KMS-11 (cell line): Measurements from ENCODE around the gene TBC1D20.

Source experiments
- H2AFZ ChIP-seq: fragments of 200-600 bp; sonication (generic); 2 replicates; pipeline ENCODE4 v1.6.1; 2016; ENCODE audit warnings: antibody characterized with exemption, mixed run types, low read depth
- H3K27ac ChIP-seq: fragments of 200-600 bp; sonication (generic); 2 replicates; pipeline ENCODE4 v1.6.1; 2016; ENCODE audit warnings: mild to moderate bottlenecking, mixed run types
- H3K27me3 ChIP-seq: fragments of 200-600 bp; sonication (generic); 2 replicates; pipeline ENCODE4 v1.6.1; 2017; ENCODE audit warnings: mild to moderate bottlenecking, low read depth, mixed run types, moderate library complexity; ENCODE audit not compliant: insufficient read depth
- H3K36me3 ChIP-seq: fragments of 200-600 bp; sonication (generic); 2 replicates; pipeline ENCODE4 v1.6.1; 2017; ENCODE audit warnings: mild to moderate bottlenecking, mixed run types; ENCODE audit not compliant: insufficient read depth
- H3K4me1 ChIP-seq: fragments of 200-600 bp; sonication (generic); 2 replicates; pipeline ENCODE4 v1.6.1; 2016; ENCODE audit warnings: mild to moderate bottlenecking, low read depth, mixed run types; ENCODE audit not compliant: poor library complexity, severe bottlenecking
- H3K4me2 ChIP-seq: fragments of 200-600 bp; sonication (generic); 2 replicates; pipeline ENCODE4 v1.7.0; 2016; ENCODE audit warnings: mild to moderate bottlenecking, mixed run types
- H3K4me3 ChIP-seq: fragments of 200-600 bp; sonication (generic); IDR thresholded peaks from 2 replicates; pipeline ENCODE4 v1.6.1; 2017; ENCODE audit warnings: low read depth, low read length, mixed read lengths; ENCODE audit not compliant: insufficient read depth
- H3K79me2 ChIP-seq: fragments of 200-600 bp; sonication (generic); 2 replicates; pipeline ENCODE4 v1.6.1; 2016; ENCODE audit warnings: low read depth, mixed run types; ENCODE audit not compliant: insufficient read depth
- H3K9ac ChIP-seq: fragments of 200-600 bp; sonication (generic); 2 replicates; pipeline ENCODE4 v1.6.1; 2016; ENCODE audit warnings: mild to moderate bottlenecking, mixed run types
- H4K20me1 ChIP-seq: fragments of 200-600 bp; sonication (generic); 2 replicates; pipeline ENCODE4 v1.6.1; 2016; ENCODE audit warnings: mild to moderate bottlenecking, mixed run types; ENCODE audit not compliant: insufficient read depth
- CTCF ChIP-seq: fragments of 200-600 bp; sonication (generic); conservative IDR thresholded peaks from 2 replicates; pipeline ENCODE4 v1.6.1; 2017; ENCODE audit warnings: low read depth, mild to moderate bottlenecking, antibody characterized with exemption, low read length, moderate library complexity, mixed read lengths

The TBC1D20 gene

GRCh38 chr20:400128-400453, 62.2 kb downstream of the TBC1D20 start:
- Histone ChIP-seq H3K27ac (no peak overlapping the region), H3K4me3 (no peak overlapping the region), H3K4me2 (no peak overlapping the region), H3K4me1 (peaks cover 31% of the 10 kb centered on the region), H2AFZ (0 out of 2 replicates have a peak overlapping the region, but pooled peaks have one; percentile 1), H3K36me3 (peaks cover 6% of the 10 kb centered on the region; the same call in 1 of the 2 replicates), H4K20me1 (no peaks in the 10 kb centered on the region), H3K27me3 (no peaks in the 10 kb centered on the region), H3K79me2 (no peaks in the 10 kb centered on the region), H3K9ac (no peak overlapping the region)
- no peak for TF ChIP-seq CTCF

- Histone ChIP-seq H3K4me2 (no peak overlapping the region), H3K27ac (no peak overlapping the region), H3K36me3 (peaks cover 6% of the 10 kb centered on the region; the same call in 1 of the 2 replicates), H2AFZ (no peak overlapping the region), H3K79me2 (no peaks in the 10 kb centered on the region), H4K20me1 (no peaks in the 10 kb centered on the region), H3K4me1 (peaks cover 31% of the 10 kb centered on the region), H3K9ac (no peak overlapping the region), H3K27me3 (no peaks in the 10 kb centered on the region), H3K4me3 (no peak overlapping the region)
- TF ChIP-seq CTCF: no peak
Observed at GRCh38 chr20:399182-399707, 63.1 kb downstream of the TBC1D20 start.

- Histone ChIP-seq H3K36me3 (peaks cover 6% of the 10 kb centered on the region; the same call in 1 of the 2 replicates), H3K27ac (no peak overlapping the region), H3K27me3 (no peaks in the 10 kb centered on the region), H4K20me1 (no peaks in the 10 kb centered on the region), H3K9ac (no peak overlapping the region), H3K79me2 (no peaks in the 10 kb centered on the region), H3K4me3 (no peak overlapping the region), H2AFZ (no peak overlapping the region), H3K4me1 (peaks cover 28% of the 10 kb centered on the region), H3K4me2 (no peak overlapping the region)
- no peak for TF ChIP-seq CTCF
Observed at GRCh38 chr20:397432-398237, 64.7 kb downstream of the TBC1D20 start.

- Histone ChIP-seq H4K20me1 (no peaks in the 10 kb centered on the region), H3K4me2 (no peak overlapping the region), H3K4me1 (peaks cover 20% of the 10 kb centered on the region), H3K79me2 (no peaks in the 10 kb centered on the region), H2AFZ (no peak overlapping the region), H3K27me3 (no peaks in the 10 kb centered on the region), H3K36me3 (peaks cover 6% of the 10 kb centered on the region; the same call in 1 of the 2 replicates), H3K9ac (no peak overlapping the region), H3K4me3 (no peak overlapping the region), H3K27ac (no peak overlapping the region)
- no peak for TF ChIP-seq CTCF
Observed at GRCh38 chr20:396619-397431, 65.5 kb downstream of the TBC1D20 start.
